Kidney (tissue), 14 donors: Measurements from ENCODE around the gene SNX9. TPM values are rescaled to one million over a fixed set of nuclear protein-coding genes. Genes with fewer than 3 reads are reported as not detected.

Experiments
- DNase-seq, 5 donors: peaks; one replicate each; pipeline ENCODE4 v3.0.0-alpha.2; 2013 to 2020
- FAIRE-seq: peaks from 2 replicates; lab custom pipeline; 2012; peaks lifted over from hg19 to GRCh38; lab: Jason Lieb, UNC
- H3K27ac ChIP-seq, 2 donors: one replicate each; pipeline ENCODE4 v1.7.0; 2013; ENCODE audit warnings: low read depth in 2 of 2, low read length in 2 of 2, inconsistent platforms in 1 of 2
- H3K27me3 ChIP-seq: one replicate; pipeline ENCODE4 v1.7.1; 2013; ENCODE audit warnings: low read length, inconsistent platforms; ENCODE audit not compliant: control insufficient read depth, insufficient read depth
- H3K36me3 ChIP-seq, 3 donors: one replicate each; pipeline versions ENCODE4 v1.7.0 to v1.7.1; 2013; ENCODE audit warnings: low read length in 3 of 3, control low read depth in 1 of 3, inconsistent platforms in 1 of 3; ENCODE audit not compliant: insufficient read depth in 3 of 3, control insufficient read depth in 2 of 3
- H3K4me1 ChIP-seq, 3 donors: one replicate each; pipeline versions ENCODE4 v1.7.0 to v1.7.1; 2013; ENCODE audit warnings: low read length in 3 of 3, inconsistent platforms in 1 of 3, low read depth in 1 of 3; ENCODE audit not compliant: control insufficient read depth in 2 of 3, insufficient read depth in 2 of 3
- H3K4me3 ChIP-seq, 3 donors: one replicate each; pipeline versions ENCODE4 v1.7.0 to v1.8.1; 2013; ENCODE audit warnings: low read length in 3 of 3, control low read depth in 1 of 3, inconsistent platforms in 1 of 3
- H3K9ac ChIP-seq, 3 donors: one replicate each; pipeline versions ENCODE4 v1.7.0 to v1.7.1; 2013; ENCODE audit warnings: low read length in 3 of 3, control low read depth in 1 of 3, inconsistent platforms in 1 of 3
- H3K9me3 ChIP-seq, 3 donors: one replicate each; pipeline versions ENCODE4 v1.7.0 to v1.7.1; 2013; ENCODE audit warnings: low read length in 3 of 3, control low read depth in 1 of 3, inconsistent platforms in 1 of 3; ENCODE audit not compliant: control insufficient read depth in 2 of 3, insufficient read depth in 1 of 3
- intact Hi-C: fragments of 100-400 bp; cut with DNase I; formaldehyde crosslinking; loops from one replicate; pipeline ENCODE4 v1.11.1; 2022
- polyA plus RNA-seq: library from polyadenylated mRNA; stranded (reverse); fragments of 350-450 nt; fragmentation: Illumina TruSeq; extraction: RNeasy Lipid Tissue Mini Kit (QIAGEN cat#74804); gene quantifications from one replicate; pipeline ENCODE4 v1.2.3, GENCODE V29; 2014; ENCODE audit warnings: low read depth, low replicate concordance; ENCODE audit not compliant: insufficient read depth
- total RNA-seq: library from RNA; stranded (reverse); fragmentation: NEBNext Ultra II Directional; extraction: Animal tissue kit (Norgen Biotek cat#: 25700); gene quantifications from one replicate; pipeline ENCODE4 v1.2.1, GENCODE V29; 2021
- TF ChIP-seq, protein P1 (sequence below): IDR thresholded peaks from 3 replicates; pipeline ENCODE4 v1.5.1; 2012; ENCODE audit warnings: mild to moderate bottlenecking, moderate library complexity, borderline replicate concordance; ENCODE audit not compliant: insufficient read depth; ENCODE audit errors: extremely low read depth
- donor health status: control.
- donor health status: control.
- donor health status: control.
- donor health status: control.
- donor health status: control.
- donor health status: DM: yes; HTN: yes; CAD: no.
- donor health status: Normal renal cell carcinoma (clear cell type).

SNX9 gene
- total and polyA plus RNA-seq, 2 donors from 2014 or later, result 25.2 to 49.3 TPM

GRCh38 chr6:157813750-157814455, 9.1 kb upstream of the SNX9 start:
- H3K9ac ChIP-seq, result no peak overlapping the region
- H3K9me3 ChIP-seq, result no peaks in the 10 kb centered on the region
- no peaks in the 10 kb centered on the region for H3K4me1 ChIP-seq
- no peak overlapping the region for H3K27ac ChIP-seq
- intact Hi-C loops, result no loop called here
- H3K36me3 ChIP-seq, result no peaks in the 10 kb centered on the region
- FAIRE-seq (no peak), DNase-seq (no peak)
- TF ChIP-seq, protein P1, sequence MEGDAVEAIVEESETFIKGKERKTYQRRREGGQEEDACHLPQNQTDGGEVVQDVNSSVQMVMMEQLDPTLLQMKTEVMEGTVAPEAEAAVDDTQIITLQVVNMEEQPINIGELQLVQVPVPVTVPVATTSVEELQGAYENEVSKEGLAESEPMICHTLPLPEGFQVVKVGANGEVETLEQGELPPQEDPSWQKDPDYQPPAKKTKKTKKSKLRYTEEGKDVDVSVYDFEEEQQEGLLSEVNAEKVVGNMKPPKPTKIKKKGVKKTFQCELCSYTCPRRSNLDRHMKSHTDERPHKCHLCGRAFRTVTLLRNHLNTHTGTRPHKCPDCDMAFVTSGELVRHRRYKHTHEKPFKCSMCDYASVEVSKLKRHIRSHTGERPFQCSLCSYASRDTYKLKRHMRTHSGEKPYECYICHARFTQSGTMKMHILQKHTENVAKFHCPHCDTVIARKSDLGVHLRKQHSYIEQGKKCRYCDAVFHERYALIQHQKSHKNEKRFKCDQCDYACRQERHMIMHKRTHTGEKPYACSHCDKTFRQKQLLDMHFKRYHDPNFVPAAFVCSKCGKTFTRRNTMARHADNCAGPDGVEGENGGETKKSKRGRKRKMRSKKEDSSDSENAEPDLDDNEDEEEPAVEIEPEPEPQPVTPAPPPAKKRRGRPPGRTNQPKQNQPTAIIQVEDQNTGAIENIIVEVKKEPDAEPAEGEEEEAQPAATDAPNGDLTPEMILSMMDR, result no peak
- no peak overlapping the region for H3K4me3 ChIP-seq
- H3K27me3 ChIP-seq, result no peaks in the 10 kb centered on the region

DNA sequence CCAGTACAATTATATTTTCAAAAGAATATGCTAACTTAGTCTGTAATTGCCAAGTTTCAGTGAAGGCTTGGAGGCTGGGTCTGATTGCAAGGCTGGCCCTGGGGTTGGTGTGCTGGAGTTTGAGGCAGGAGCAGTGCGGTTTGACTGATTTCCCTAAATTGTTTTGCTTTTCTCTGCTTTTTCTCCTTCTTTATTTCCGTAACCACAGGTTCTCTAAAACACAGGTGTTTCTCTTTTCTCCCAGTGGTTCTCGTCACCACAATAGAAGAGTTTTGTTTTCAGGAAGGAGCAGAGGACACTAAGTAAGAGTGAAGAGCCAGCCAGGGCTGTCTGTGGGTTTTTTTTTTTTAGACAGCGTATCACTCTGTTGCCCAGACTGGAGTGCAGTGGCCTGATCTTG, 8.2 kb upstream of the SNX9 start:
- no peak overlapping the region for H3K9ac ChIP-seq
- no peaks in the 10 kb centered on the region for H3K36me3 ChIP-seq
- intact Hi-C loops, result no loop called here
- FAIRE-seq, result no peak
- H3K9me3 ChIP-seq, result no peaks in the 10 kb centered on the region
- no peaks in the 10 kb centered on the region for H3K4me1 ChIP-seq
- no peak overlapping the region for H3K27ac ChIP-seq
- no peaks in the 10 kb centered on the region for H3K27me3 ChIP-seq
- no peak overlapping the region for H3K4me3 ChIP-seq
- TF ChIP-seq, protein P1, result no peak
- no peak for DNase-seq

DNA sequence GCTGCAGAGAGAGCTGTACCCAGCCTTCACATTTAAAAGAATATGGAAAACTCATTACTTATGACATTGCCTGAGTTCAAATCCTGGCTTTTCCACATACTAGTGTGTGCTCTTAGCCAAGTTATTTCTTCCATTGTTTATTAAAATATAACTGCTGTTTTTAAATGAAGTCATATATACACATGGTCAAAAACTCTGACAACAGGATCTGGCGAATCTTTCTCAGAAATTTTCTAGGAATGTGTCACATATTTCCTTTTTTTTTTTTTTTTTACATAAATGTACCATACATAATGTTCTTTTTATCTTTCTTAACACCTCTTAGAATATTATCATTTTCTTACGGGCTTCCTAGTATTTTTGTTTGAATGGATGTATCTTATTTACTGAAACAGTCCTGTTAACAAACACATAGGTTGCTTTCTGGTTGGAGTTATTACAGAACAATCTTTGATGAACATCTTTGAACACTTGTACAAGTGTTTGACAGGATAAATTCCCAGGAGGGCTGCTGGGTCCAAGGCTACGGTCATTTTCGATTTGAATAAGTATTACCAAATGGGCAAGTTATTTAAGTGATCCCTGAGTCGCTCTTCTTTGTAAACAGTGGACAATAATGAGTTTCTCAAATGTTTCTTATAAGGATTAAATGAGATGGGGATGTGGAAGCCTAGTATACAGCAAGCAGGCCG, 1.6 kb upstream of the SNX9 start:
- DNase-seq (no peak), FAIRE-seq (no peak)
- Histone ChIP-seq H3K9ac (no peak overlapping the region), H3K36me3 (no peaks in the 10 kb centered on the region), H3K27me3 (no peaks in the 10 kb centered on the region), H3K4me1 (peaks cover 0 to 2% (median 2%) of the 10 kb centered on the region in 3 donors), H3K4me3 (no peak overlapping the region), H3K27ac (no peak overlapping the region), H3K9me3 (no peaks in the 10 kb centered on the region)
- intact Hi-C loops, result no loop called here
- TF ChIP-seq, protein P1, result no peak
